Measurements from ENCODE around the gene RNASE4.
A peak's percentile ranks its signal among the peaks of the same experiment; 100 is the strongest.

Gene RNASE4

DNA sequence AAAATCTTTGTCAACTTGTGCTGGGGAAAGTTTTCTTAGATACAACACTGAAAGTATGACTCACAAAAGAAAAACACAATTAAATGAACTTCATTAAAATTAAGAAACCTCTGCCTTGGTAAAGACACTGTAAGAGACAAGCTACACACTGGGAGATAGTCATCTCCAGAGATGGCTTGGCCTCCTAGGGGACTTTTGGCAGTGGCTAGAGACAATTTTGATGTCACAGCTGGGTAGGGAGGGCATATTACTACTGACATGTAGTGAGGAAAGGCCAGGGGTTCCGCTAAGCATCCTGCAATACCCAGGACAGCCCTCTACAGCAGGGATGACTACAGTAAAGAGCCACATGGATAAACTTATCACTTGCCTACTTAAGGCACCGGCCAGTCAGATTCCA lies 8.7 kb upstream of the RNASE4 start:
- no peak for DNase-seq (ENCODE audit: low read depth)

- DNase-seq (ENCODE audit: low read depth): no peak
Measured at GRCh38 chr14:20676072-20676471, 8.3 kb upstream of the RNASE4 start.

- DNase-seq (ENCODE audit: low read depth): peak; percentile 2
Measured at GRCh38 chr14:20679907-20680306, 4.5 kb upstream of the RNASE4 start.

DNA sequence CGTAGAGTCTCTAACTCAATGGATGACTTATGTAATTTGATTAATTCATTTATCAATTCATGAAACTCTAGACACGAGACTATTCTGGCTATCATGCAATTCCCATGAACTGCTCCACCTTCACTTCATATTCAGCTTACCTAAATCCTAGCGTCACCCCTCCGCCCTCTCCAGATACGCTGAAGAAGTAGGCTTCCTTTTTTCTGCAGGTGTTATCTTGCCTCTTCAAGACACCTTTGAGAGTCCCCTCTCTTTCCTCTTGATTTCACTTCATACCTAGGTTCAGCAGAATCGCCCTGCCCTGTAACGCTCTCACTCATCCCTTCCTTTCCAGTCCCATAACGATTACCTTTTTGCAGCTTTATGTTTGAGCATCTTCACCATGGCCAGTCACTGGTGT lies 4.0 kb upstream of the RNASE4 start:
- DNase-seq (ENCODE audit: low read depth): no peak

- DNase-seq (ENCODE audit: low read depth): no peak
Measured at GRCh38 chr14:20680843-20681347, 3.5 kb upstream of the RNASE4 start.

DNA sequence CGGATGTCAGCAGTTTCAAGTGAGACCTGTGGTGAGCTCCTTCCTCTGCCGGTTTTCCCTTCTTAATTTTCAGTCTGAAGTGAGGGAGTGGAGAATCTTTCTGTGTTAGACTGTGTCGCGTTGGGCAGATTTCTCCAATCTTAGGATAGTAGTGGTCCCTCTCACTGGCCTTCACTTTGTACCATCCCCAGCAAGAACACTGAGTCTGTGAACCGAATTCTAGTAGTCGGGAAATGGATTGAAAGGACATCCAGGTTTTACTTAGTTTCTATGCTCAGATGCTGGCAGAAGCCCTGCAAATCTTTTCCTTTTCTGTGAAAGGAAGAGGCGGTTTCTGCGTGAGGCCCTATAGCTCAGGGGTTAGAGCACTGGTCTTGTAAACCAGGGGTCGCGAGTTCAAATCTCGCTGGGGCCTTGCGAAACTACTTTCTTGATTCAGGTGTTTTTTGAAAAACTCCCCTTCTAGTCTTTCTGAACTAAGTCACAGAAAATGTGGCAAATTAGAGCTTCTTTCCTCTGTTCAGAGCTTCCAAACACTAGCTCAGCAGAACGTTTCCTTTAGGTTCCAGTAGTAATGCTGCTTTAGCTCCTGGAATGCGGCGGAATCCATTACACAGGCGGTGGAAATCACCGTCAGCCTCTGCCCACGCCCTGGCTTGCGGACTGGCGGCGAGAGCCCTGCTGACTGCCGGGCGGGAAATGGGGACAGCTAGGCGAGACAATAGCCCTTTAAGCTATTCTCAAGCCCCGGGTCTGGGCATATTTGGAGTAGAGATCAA lies 2.8 kb upstream of the RNASE4 start:
- DNase-seq (ENCODE audit: low read depth): peak; percentile 65

- DNase-seq (ENCODE audit: low read depth): no peak
Measured at GRCh38 chr14:20682127-20682434, 2.3 kb upstream of the RNASE4 start.

GRCh38 chr14:20682435-20683124 lies 1.8 kb upstream of the RNASE4 start:
- peak; percentile 91 for DNase-seq (ENCODE audit: low read depth)

DNA sequence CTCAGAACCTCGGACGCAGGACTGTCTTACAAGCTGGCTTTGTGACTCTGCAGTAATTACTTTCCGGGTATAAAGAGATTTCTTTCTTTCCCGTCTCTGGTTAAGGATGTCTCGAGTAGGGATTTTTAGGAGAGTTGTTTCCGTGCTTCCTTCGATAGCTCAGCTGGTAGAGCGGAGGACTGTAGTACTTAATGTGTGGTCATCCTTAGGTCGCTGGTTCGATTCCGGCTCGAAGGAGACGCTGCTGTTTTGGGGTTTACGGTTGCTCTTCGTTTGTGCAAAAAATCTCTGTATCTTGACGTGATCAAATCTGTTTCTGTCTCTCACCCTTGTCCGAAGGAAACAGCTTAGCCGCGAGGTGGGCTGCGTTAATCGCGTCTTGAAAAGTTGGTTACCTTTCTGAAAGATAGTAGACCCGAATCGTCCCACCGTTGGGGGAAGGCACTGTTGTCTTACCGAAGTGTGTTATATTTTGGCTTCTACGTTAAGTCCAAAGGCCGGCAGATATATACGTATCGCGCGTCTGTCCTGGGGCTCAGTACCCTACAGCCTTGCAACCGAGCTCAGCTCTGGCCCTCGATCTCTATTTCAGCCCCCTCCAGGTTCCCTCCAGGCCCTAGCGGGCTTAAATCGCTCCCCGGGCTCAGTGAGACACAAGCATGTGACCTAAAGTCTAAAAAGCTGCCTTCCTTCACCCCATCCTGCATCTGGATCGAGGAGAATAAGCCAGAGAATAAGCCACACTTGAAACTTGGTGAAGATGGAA lies 1.1 kb upstream of the RNASE4 start:
- DNase-seq (ENCODE audit: low read depth): peak; percentile 79

GRCh38 chr14:20684662-20685456 lies 499 bp downstream of the RNASE4 start:
- peak; percentile 38 for DNase-seq (ENCODE audit: low read depth)

- no peak for DNase-seq (ENCODE audit: low read depth)
Measured at GRCh38 chr14:20686386-20687143, 2.2 kb downstream of the RNASE4 start.

GRCh38 chr14:20687362-20688166 lies 3.2 kb downstream of the RNASE4 start:
- no peak for DNase-seq (ENCODE audit: low read depth)

- DNase-seq (ENCODE audit: low read depth): no peak
Measured at GRCh38 chr14:20688167-20688839, 3.9 kb downstream of the RNASE4 start, which contains the start of gene ANG. ANG (plus strand) TSS chr14:20688764; CDS start chr14:20693565, 4,801 bp downstream.

- peak; percentile 58 for DNase-seq (ENCODE audit: low read depth)
Measured at GRCh38 chr14:20690848-20691640, 6.7 kb downstream of the RNASE4 start.

DNA sequence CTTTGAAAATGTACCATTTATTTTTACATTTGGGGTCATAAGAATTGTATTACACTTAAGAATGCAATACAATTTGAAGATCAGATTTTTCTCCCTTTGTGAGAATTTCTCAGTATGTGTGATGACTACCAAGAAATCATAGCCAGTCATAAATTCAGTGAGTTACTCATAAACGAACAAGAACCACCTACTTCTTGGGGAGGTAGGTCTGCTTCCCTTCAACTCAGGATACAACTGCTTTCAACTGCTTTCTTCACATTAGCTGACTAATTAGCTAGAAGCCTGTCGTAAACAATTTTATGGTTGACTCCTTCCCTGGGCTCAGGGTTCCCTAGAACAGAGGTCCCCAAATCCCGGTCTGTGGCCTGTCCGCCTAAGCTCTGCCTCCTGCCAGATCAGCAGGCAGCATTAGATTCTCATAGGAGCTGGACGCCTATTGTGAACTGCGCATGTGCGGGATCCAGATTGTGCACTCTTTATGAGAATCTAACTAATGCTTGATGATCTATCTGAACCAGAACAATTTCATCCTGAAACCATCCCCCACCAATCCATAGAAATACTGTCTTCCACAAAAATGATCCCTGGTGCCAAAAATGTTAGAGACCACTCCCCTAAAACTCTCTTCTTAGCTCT lies 7.9 kb downstream of the RNASE4 start:
- no peak for DNase-seq (ENCODE audit: low read depth)

DNA sequence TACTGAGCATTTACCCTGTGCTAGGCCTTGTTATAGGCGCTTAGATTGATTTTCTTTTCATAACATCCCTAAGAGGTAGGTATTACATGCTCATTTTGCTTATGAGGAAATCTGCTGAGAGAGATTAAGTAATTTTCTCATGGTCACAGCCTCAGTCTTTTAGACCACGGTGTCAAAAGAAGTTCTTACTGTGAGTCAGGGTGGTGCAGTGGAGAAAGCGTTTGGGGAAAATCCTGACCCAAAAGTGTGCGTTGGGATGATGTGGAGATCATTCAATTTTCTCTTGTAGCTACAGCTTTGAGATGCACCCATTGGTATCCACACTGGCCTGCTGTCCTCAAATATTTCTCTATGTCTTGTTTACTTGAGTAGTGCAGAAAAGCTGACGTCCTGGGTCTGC lies 12.4 kb downstream of the RNASE4 start:
- no peak for DNase-seq (ENCODE audit: low read depth)

DNA sequence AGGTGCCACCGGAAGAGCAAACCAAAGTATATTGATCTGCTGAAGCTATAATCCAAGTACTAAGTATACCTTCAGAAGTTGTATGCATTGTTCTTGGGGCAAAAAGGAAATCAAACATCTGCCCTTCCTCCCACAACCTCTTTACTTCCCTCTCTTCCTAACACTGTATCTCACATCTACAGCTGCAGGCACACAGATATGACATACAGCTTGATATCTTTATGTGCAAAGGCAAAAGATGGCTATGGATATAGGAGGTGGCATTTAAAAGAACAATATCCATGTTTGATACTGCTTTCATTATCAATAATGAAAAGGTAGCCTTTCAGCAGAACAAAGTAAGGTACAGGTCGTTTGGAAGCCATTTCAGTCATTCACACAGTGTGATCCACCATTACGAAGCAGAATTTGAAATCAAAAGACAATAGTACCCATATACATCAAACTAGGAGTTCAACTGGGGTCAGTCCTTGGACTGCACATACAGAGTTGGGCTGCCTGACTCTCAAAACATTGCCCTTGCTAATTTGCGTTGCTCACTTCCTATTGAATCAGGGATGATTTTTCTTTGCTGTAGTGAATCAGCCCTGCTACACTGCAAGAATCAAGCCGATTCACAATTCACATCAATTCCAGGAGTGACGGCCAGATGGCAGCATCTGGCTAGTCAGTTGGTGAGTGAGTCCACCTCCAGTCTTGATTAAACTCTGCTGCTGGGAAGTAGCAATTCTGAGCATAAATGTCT lies 13.1 kb downstream of the RNASE4 start:
- peak; percentile 72 for DNase-seq (ENCODE audit: low read depth)

- no peak for DNase-seq (ENCODE audit: low read depth)
Measured at GRCh38 chr14:20698018-20698329, 13.6 kb downstream of the RNASE4 start.

Data from stromal cell of bone marrow (primary cell).